ENCODE results near the gene INPP5D.

Gene INPP5D

GRCh38 chr2:233252227-233252626, 192.1 kb downstream of the INPP5D start (continued):
- TF ChIP-seq, protein P1, sequence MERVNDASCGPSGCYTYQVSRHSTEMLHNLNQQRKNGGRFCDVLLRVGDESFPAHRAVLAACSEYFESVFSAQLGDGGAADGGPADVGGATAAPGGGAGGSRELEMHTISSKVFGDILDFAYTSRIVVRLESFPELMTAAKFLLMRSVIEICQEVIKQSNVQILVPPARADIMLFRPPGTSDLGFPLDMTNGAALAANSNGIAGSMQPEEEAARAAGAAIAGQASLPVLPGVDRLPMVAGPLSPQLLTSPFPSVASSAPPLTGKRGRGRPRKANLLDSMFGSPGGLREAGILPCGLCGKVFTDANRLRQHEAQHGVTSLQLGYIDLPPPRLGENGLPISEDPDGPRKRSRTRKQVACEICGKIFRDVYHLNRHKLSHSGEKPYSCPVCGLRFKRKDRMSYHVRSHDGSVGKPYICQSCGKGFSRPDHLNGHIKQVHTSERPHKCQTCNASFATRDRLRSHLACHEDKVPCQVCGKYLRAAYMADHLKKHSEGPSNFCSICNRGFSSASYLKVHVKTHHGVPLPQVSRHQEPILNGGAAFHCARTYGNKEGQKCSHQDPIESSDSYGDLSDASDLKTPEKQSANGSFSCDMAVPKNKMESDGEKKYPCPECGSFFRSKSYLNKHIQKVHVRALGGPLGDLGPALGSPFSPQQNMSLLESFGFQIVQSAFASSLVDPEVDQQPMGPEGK (CRISPR knock-in tag; IDR thresholded peaks at IDR 0.05; ENCODE audit: borderline replicate concordance) = no peak
- no peak for TF ChIP-seq ZFP30 (CRISPR knock-in tag; IDR thresholded peaks at IDR 0.05)
- no peak for TF ChIP-seq ESRRG (CRISPR knock-in tag; IDR thresholded peaks at IDR 0.05)
- no peak for TF ChIP-seq PPARA (CRISPR knock-in tag; IDR thresholded peaks at IDR 0.05; ENCODE audit: borderline replicate concordance)
- TF ChIP-seq ARNTL (CRISPR knock-in tag; IDR thresholded peaks at IDR 0.05; ENCODE audit: borderline replicate concordance, low read depth) = no peak
- no peak for TF ChIP-seq BACH2 (CRISPR knock-in tag; IDR thresholded peaks at IDR 0.05; ENCODE audit: borderline replicate concordance)
- TF ChIP-seq ZNF8 (CRISPR knock-in tag; IDR thresholded peaks at IDR 0.05) = no peak
- no peak for TF ChIP-seq CSDC2 (CRISPR knock-in tag; IDR thresholded peaks at IDR 0.05)

DNA sequence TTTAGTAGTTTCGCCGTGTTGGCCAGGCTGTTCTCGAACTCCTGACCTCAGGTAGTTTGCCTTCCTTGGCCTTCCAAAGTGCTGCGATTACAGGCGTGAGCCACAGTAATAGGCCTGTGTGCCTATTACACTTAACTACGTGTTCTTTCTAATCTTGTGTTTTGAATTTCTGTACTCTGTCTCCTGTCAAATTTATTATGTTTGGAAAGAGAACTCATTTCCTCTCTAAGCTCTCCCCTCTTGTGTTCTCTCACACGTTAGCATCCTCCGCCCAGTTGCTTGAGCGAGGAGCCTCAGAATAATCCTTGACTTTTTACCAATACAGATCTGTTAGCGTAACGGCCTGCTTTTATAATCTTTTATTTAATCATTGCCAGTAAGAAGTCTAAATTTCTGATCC, 195.0 kb downstream of the INPP5D start:
- TF ChIP-seq, protein P2, sequence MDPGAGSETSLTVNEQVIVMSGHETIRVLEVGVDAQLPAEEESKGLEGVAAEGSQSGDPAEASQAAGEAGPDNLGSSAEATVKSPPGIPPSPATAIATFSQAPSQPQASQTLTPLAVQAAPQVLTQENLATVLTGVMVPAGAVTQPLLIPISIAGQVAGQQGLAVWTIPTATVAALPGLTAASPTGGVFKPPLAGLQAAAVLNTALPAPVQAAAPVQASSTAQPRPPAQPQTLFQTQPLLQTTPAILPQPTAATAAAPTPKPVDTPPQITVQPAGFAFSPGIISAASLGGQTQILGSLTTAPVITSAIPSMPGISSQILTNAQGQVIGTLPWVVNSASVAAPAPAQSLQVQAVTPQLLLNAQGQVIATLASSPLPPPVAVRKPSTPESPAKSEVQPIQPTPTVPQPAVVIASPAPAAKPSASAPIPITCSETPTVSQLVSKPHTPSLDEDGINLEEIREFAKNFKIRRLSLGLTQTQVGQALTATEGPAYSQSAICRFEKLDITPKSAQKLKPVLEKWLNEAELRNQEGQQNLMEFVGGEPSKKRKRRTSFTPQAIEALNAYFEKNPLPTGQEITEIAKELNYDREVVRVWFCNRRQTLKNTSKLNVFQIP (CRISPR knock-in tag; IDR thresholded peaks at IDR 0.05; ENCODE audit: borderline replicate concordance, low read depth) = no peak
- no peak for TF ChIP-seq OSR1 (CRISPR knock-in tag; IDR thresholded peaks at IDR 0.05)
- no peak for TF ChIP-seq CSRNP3 (CRISPR knock-in tag; IDR thresholded peaks at IDR 0.05)
- TF ChIP-seq GLIS3 (CRISPR knock-in tag; IDR thresholded peaks at IDR 0.05) = no peak
- TF ChIP-seq ZFP3 (CRISPR knock-in tag; IDR thresholded peaks at IDR 0.05) = no peak
- no peak for TF ChIP-seq CSDC2 (CRISPR knock-in tag; IDR thresholded peaks at IDR 0.05)
- TF ChIP-seq, protein P3, sequence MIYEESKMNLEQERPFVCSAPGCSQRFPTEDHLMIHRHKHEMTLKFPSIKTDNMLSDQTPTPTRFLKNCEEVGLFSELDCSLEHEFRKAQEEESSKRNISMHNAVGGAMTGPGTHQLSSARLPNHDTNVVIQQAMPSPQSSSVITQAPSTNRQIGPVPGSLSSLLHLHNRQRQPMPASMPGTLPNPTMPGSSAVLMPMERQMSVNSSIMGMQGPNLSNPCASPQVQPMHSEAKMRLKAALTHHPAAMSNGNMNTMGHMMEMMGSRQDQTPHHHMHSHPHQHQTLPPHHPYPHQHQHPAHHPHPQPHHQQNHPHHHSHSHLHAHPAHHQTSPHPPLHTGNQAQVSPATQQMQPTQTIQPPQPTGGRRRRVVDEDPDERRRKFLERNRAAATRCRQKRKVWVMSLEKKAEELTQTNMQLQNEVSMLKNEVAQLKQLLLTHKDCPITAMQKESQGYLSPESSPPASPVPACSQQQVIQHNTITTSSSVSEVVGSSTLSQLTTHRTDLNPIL (CRISPR knock-in tag; IDR thresholded peaks at IDR 0.05; ENCODE audit: low read depth) = no peak
- TF ChIP-seq ISL1 (CRISPR knock-in tag; IDR thresholded peaks at IDR 0.05) = no peak
- no peak for TF ChIP-seq TCF4 (CRISPR knock-in tag; IDR thresholded peaks at IDR 0.05; ENCODE audit: borderline replicate concordance)
- TF ChIP-seq ZNF8 (CRISPR knock-in tag; IDR thresholded peaks at IDR 0.05) = no peak
- TF ChIP-seq, protein P1 (CRISPR knock-in tag; IDR thresholded peaks at IDR 0.05; ENCODE audit: borderline replicate concordance) = no peak
- TF ChIP-seq ZFP30 (CRISPR knock-in tag; IDR thresholded peaks at IDR 0.05) = no peak
- TF ChIP-seq RARB (CRISPR knock-in tag; IDR thresholded peaks at IDR 0.05) = no peak
- TF ChIP-seq TOX (CRISPR knock-in tag; IDR thresholded peaks at IDR 0.05; ENCODE audit: borderline replicate concordance) = no peak
- ATAC-seq = no peak

- TF ChIP-seq, protein P2 (CRISPR knock-in tag; IDR thresholded peaks at IDR 0.05; ENCODE audit: borderline replicate concordance, low read depth) = no peak
- no peak for TF ChIP-seq GLIS3 (CRISPR knock-in tag; IDR thresholded peaks at IDR 0.05)
- no peak for ATAC-seq
Observed at GRCh38 chr2:233256048-233256447, 195.9 kb downstream of the INPP5D start.

All from SK-N-SH treated with all-trans-retinoic acid at 6 μM for 48 hours (cell line).